Keratinocyte (primary cell): ENCODE measurements around the gene PRKCH.

Source experiments
- EZH2 ChIP-seq: IDR thresholded peaks from one replicate; pipeline ENCODE4 v1.6.1; 2012; ENCODE audit warnings: inconsistent platforms, mild to moderate bottlenecking, low read length, moderate library complexity
- TF ChIP-seq, protein P1 (sequence below), 3 experiments: IDR thresholded peaks in 1 of 3; conservative IDR thresholded peaks in 1 of 3; optimal IDR thresholded peaks in 1 of 3; 2 replicates in 2 of 3; 3 replicates in 1 of 3; pipeline versions ENCODE3 to v1.5.1; 2011; ENCODE audit warnings: low read length in 3 of 3, mild to moderate bottlenecking in 3 of 3, moderate library complexity in 2 of 3, control low read depth in 1 of 3, inconsistent platforms in 1 of 3; ENCODE audit not compliant: insufficient read depth in 2 of 3; ENCODE audit errors: extremely low read depth in 1 of 3

DNA sequence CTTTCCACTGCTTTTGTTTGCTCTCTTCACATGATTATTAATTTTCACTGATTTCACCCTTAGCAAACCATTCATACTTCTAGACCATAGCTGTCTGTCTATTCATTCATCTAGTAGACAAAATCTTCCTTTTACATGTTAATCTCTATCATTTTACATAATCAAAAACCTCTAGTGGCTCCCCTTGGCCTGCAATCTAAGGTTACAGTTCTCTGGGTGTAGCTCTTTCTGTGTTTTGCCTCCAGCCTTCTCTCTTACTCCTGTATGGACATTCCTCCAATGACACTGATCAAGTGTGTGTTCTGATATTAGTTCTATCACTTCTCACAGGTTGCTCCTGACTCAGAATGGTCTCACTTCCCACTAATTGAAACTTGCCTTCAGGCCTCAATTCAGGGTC lies 56.4 kb downstream of the PRKCH start:
- no peak for TF ChIP-seq EZH2
- TF ChIP-seq, protein P1, sequence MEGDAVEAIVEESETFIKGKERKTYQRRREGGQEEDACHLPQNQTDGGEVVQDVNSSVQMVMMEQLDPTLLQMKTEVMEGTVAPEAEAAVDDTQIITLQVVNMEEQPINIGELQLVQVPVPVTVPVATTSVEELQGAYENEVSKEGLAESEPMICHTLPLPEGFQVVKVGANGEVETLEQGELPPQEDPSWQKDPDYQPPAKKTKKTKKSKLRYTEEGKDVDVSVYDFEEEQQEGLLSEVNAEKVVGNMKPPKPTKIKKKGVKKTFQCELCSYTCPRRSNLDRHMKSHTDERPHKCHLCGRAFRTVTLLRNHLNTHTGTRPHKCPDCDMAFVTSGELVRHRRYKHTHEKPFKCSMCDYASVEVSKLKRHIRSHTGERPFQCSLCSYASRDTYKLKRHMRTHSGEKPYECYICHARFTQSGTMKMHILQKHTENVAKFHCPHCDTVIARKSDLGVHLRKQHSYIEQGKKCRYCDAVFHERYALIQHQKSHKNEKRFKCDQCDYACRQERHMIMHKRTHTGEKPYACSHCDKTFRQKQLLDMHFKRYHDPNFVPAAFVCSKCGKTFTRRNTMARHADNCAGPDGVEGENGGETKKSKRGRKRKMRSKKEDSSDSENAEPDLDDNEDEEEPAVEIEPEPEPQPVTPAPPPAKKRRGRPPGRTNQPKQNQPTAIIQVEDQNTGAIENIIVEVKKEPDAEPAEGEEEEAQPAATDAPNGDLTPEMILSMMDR (optimal IDR thresholded peaks at IDR 0.05 in 1 of 3, IDR thresholded peaks at IDR 0.05 in 1 of 3, conservative IDR thresholded peaks at IDR 0.05 in 1 of 3; ENCODE audit: extremely low read depth in 1 of 3, insufficient read depth in 2 of 3, low read length in 3 of 3) = no peak
